NCI-H2227 (cell line): ENCODE measurements around the gene CERS2.
"Not testable (repeated sequence)": the region's sequence is repeated elsewhere in the genome, so short reads cannot be mapped to it uniquely, and the experiment has no call there.

Experiments used
- DNase-seq: peaks from one replicate; lab custom pipeline; 2025; ENCODE audit not compliant: unreplicated experiment; lab: John Stamatoyannopoulos, UW

Gene CERS2

DNA sequence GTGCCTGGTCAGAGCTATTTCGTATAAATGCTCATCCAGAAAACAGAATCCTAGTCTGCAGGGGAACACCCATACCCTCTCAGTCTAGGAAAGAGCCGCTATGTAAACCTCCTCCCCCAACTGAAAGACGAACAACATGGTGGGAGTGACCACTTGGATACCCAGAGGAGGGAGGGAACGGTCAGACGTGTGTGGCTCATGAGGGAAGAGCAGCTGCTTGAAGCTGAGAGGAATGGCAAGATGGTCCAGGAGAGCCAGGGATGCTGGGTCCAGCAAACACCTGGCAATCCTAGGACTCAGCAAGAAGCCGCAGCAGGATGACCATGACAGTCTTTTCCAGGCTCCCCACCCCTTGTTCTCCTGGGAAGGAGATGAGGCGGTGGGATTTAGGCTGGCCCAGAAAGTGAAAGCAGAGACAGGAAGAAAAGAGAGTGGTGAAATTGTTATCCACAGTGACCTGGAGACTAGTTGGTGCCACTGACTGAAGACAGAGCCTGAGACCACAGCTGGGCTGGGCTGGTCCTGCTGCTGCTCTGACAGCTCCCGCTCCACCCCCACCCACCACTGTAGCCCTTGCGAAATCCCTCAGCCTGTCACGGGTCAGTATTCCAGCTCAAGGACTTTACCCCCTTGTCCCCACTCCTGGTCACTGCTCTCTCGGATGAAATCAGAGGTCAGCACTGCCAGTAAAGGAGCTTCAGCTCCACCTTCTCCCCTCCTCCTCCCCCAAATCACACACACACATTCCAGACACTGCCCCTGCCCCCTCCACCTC, 3.6 kb downstream of the CERS2 start:
- peak; percentile 57 for DNase-seq

DNA sequence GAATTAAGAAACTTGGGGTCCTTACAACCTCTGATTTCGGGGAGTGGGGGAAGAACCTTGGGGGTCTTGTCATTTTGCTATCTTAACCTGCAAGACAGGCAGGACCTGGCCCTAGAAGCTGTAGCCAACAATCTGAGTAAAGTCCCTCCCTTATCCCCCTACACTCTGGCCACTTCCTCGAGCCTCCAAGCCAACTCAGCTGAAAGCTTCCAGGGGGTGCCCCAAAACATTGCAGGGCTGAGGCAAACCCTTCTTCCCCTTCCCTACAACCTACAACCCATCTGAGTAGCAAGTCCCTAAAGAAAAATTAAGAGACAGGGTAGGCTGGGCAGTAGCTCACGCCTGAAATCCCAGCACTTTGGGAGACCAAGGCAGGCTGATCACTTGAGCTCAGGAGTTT, 5.0 kb downstream of the CERS2 start:
- DNase-seq: no peak

DNA sequence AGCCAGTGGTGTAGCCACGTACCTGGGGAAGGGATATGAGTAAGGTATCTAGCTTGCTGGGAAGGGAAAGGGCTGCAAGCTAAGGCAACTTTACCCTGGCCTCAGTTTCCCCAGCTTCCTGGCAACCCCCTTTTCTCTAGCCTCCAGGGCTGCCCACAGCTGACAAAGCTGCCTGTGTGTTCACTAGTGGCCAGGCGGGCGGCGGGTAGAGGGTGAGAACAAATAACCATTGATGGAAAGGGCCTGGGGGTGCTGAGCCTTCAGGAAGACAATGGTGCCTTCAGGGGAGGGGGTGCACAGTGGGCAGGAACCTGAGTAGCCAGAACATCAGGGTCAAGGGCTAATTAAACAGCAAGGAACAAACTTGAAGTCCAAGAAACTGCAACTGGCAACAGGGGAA, 6.1 kb downstream of the CERS2 start:
- no peak for DNase-seq

DNA sequence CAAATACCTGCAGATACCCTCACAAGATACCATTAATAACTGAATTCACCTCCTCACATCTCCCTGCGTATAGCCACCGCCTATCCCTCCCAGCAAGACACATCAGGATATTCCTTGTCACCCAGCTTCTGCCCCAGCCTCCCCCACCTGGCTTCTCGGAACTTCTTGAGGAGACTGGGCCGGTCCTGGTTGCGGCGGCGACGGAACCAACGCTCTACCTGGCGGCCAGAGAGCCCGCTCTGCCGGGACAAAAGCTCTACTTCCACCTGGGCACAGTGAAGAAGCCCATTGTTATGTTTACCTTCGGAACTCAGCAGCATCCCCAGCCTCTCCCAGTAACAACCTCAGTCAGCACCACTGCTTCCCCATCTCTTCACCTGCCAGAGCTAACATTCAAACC, 6.7 kb downstream of the CERS2 start:
- no peak for DNase-seq

DNA sequence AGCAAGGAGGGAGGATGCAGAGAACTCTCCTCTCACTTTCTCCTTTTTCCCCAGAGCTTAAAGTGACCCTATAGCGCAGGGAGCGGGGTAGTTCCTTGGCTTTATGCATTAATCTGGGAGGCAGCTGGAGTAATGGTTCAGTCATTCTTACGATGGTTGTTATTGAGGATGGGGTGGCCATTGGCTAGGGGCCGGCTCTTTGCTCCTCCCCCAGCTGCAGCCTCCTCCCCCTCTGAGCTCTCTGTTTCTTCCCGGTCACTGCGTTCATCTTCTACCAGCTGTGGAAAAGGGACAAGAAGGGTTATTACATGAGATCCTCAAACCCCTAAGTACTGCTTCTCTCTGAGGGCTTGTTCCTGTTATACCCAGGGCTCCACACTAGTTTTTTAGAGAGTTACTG, 8.6 kb downstream of the CERS2 start:
- no peak for DNase-seq

DNA sequence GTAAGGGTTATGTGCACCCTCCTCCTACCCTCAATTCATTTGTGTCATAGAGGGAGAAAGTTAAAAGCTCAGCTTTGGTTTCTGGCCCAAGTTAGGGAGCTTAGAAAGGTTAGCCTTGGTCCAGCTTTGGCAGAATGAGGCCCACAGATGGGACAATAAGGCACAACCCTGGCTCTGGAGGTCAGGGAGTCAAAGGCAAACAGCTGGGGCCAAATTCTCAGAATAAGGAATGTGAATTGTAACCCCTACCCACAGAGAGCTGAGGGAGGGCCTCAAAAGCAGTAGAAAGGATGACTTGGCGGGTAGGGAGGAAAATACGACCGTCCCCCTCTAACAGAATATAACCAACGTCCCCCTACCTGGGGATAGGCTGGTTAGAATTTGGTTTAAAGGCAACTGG, 9.0 kb downstream of the CERS2 start:
- DNase-seq: no peak

DNA sequence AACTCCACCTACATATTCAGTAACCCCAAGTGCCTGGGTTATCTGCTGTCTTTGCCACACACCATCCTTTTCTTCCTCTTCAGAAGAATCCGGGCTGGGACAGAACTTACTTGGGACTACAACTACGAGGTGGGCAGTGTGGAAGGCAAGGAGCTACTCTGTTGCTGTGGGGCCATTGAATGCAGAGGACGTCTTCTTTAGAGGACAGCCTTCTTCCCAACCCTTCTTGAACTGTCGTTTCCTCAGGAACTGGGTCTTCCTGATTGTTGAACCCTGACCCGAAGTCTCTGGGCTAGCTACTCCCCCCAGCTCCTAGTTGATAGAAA, 10.5 kb downstream of the CERS2 start:
- no peak for DNase-seq

DNA sequence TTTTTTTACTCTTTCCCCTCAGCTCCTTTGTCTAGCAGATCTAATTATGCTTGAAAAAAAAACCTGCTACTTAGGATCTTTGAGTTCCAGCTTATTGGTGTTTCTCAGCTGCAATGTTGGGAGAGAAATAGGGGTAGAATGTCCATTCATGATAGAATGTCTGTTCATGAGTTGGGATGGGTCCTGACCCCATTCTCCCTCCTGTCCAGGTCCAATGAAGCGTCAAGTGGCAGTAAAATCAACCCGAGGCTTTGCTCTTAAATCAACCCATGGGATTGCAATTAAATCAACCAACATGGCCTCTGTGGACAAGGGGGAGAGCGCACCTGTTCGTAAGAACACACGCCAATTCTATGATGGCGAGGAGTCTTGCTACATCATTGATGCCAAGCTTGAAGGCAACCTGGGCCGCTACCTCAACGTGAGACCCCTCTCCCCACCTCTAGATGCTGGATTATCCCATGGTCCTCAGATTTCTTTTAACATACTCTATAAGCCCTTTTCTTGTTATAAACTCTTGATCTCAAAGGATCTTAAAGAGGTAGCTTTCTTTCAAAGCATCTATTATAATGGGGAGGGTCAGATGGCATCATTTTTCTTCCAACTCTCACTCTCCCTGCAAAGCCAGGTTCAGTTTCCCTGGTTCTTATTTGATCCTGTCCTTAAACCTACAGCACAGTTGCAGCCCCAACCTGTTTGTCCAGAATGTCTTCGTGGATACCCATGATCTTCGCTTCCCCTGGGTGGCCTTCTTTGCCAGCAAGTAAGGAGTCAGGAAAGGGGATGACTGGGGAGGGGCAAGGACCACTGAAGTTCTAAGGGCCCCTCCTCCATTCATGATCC, 11.1 kb downstream of the CERS2 start:
- DNase-seq: no peak

DNA sequence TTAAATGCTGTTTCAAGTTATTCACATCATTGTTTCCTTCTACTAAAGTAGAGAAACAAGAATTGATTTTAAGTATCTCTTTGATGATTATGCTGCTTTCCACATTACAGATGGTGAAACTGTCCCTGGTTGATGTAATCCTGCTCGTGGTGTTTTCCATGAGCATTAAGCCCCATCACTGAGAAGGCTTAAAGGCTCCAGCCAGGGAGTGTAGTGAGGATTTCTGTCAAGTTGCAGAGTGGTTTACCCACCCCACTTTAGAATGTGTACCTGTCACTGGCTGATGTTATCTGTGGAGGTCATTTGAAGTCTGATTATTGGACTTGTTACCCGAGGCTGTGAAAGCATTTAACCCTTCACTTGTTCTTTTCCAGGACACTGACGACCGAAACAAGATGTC, 12.9 kb downstream of the CERS2 start:
- DNase-seq: no peak

DNA sequence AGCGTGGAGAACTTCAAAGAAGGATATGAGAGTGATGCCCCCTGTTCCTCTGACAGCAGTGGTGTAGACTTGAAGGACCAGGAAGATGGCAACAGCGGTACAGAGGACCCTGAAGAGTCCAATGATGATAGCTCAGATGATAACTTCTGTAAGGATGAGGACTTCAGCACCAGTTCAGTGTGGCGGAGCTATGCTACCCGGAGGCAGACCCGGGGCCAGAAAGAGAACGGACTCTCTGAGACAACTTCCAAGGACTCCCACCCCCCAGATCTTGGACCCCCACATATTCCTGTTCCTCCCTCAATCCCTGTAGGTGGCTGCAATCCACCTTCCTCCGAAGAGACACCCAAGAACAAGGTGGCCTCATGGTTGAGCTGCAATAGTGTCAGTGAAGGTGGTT, 14.0 kb downstream of the CERS2 start:
- DNase-seq: no peak

DNA sequence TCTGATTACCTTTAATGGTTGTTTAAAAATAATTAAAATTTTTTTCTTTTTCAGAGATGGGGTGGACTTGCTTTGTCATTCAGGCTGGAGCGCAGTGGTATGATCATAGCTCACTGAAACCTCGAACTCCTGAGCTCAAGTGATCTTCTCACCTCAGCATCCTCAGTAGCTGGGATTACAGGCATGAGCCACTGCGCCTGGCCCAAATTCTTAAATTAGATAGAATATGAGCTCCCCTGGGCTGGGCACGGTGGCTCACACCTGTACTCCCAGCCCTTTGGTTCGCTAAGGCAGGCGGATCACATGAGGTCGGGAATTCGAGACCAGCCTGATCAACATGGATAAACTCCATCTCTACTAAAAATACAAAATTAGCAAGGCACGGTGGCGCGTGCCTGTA, 17.0 kb downstream of the CERS2 start:
- DNase-seq: no peak

DNA sequence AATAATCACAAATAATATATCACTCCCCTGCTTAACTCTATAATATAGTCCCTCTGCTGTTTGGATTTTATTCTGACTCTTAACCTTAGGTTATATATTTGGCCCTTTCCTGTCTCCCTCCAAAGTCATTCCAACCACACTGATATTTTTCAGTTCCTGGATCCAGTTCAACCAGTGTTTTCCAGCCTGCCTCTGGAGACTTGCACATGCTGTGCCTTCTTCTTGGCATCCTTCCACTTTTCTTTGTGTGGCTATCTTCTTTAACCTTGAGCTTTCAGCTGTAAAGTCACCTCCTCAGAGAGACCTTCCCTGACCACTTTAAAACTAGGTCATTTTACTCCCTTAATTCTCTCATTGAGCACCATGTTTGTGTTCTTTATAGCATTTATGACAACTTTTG, 19.4 kb downstream of the CERS2 start:
- no peak for DNase-seq

DNA sequence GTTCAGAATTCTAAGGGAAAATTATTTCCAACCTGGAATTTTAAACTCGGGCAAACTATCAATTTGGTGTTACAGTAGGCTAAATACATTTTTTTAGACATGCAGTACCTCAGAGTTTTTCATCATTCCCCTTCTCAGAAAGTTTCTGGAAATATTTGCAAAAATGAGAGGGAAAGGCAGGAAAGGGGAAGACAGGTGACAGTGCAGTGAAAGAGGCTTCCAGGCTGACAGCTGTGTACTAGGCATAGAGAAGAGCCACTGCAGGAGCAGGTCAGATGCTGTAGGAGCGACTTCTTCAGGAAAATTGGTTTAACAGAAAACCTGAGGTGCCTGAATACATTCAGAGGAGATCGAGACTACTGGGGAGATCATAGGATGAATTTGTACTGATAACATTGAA, 19.9 kb downstream of the CERS2 start:
- DNase-seq: no peak

DNA sequence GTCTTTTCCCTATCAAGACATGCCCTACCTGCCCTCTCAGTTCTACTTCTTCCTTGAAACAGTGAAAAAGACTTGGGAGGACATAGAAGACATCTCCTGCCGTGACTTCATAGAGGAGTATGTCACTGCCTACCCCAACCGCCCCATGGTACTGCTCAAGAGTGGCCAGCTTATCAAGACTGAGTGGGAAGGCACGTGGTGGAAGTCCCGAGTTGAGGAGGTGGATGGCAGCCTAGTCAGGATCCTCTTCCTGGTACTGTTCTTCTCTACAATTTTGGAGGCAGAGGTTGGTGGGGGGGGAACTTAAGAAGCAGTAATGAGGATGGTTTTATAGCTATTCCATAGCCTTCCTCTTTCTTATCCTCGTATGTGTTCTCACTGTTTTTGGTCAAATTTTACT, 29.8 kb downstream of the CERS2 start:
- DNase-seq: no peak

DNA sequence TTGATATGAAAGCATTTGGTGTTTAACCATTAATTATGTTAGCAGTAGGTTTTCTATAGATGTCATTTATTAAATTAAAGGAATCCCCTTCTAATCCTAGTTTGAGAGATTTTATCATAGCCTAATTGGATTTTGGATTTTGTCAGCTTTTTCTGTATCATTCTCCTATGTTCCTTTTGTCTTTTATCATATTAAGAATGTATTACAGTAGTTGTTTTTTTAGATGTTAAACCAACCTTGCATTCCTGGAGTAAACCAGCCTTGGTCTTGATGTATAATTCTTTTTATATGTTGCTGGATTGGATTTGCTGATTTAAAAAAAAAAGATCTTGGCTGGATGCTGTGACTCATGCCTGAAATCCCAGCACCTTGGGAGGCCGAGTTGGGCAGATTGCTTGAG, 42.9 kb downstream of the CERS2 start:
- DNase-seq: peak; percentile 51

DNA sequence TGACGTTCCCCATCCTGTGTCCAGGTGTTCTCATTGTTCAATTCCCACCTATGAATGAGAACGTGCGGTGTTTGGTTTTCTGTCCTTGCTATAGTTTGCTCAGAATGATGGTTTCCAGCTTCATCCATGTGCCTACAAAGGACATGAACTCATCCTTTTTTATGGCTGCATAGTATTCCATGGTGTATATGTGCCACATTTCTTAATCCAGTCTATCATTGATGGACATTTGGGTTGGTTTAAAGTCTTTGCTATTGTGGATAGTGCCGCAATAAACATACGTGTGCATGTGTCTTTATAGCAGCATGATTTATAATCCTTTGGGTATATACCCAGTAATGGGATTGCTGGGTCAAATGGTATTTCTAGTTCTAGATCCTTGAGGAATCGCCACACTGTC, 45.9 kb downstream of the CERS2 start:
- DNase-seq: not testable (repeated sequence)

DNA sequence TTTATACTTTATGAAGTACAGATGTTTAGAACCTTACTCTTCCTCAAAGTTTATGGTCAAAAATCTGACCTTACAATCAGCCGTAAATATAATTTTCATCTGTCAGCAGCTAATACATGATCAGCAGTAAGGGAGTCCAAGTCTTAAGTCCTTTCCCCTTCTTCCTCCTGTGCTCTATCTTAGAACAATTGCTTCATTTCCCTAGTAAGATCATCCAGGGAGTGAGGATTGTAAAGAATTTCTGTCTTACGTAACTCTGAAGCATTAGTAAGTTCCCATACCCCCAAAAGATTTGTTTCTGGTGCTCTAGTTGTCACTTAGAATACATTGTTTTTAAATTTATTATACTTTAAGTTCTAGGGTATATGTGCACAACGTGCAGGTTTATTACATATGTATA, 46.3 kb downstream of the CERS2 start:
- no peak for DNase-seq

DNA sequence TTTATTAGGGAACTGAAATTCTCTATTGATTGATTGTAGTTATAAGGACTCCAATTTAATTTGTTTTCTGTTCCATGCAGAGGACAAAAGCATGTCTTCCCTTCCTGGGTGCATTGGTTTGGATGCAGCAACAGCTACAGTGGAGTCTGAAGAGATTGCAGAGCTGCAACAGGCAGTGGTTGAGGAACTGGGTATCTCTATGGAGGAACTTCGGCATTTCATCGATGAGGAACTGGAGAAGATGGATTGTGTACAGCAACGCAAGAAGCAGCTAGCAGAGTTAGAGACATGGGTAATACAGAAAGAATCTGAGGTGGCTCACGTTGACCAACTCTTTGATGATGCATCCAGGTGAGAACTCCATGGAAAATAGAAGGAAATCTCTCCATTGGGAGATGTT, 47.0 kb downstream of the CERS2 start:
- DNase-seq: no peak

DNA sequence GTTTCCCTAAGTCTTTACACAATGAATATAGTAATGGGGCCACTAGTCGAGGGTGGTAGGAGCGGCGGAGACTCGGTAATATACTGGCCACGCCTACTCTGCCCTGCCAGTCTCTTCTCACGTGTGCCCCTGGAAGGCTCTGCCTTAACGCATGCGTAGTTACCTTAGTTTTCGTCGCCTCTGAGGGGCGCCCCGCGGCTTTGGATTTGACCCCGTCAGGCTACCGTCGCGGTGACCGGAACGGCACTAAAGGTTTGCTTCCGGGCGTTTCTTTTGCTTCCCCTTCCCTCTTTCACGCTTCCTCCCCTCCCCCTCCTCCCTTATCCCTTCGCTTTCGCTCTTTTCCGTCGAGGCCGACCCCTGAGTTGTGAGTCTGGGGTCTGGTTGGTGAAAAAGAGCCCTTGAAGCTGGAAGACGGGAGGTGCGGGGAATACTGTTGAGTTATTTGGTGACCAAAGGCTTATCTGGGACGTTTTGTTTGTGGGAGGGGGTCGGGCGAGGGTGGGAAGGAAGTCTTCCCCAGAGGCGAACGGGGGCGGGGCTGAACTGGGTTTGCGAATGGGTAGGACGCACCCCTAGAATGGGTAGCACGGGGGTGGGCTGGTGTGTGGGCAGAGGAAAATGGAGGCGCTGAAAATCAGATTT, 48.4 kb downstream of the CERS2 start, which contains the start of gene SETDB1:
Gene SETDB1, plus strand, starts transcription at position 267 of the 645 bp plus-strand sequence. CDS start 1,352 bp downstream, outside the sequence.
- peak; percentile 99 for DNase-seq

DNA sequence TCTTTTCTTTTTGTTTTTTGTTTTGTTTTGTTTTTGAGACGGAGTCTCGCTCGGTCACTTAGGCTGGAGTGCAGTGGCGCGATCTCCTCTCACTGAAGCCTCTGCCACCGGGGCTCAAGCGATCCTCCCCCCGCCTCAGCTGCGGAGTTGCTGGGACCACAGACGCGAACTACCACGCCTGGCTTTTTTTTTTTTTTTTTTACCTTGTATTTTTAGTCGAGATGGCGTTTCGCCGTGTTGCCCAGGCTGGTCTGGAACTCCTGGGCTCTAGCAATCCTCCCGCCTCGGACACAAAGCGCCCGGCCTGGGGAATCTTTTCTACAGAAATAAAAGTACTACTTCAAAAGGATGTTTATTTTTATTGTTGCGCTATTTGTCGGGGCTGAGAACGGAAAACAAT, 49.6 kb downstream of the CERS2 start:
- DNase-seq: peak; percentile 60

DNA sequence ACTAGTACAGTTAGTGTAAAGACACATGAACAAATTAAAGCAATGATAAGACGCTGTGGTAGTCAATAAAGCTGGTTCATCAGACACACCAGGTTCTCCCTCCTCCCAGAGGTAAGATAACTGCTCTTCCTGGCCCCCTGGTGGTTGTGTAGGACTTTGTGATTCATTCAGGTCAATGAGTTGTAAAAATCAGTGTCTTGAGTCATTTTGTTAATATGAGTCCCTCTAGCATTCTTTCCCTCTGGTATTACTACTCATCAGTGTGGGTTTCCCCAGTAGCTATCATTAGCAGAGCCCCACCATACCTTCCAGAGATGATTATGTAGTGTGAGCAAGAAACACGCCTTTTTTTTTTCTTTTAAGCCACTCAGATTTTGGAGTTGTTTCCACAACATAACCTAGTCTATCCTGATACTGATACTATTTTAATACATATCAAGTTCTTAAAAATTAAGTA, 52.1 kb downstream of the CERS2 start:
- DNase-seq: peak; percentile 80

DNA sequence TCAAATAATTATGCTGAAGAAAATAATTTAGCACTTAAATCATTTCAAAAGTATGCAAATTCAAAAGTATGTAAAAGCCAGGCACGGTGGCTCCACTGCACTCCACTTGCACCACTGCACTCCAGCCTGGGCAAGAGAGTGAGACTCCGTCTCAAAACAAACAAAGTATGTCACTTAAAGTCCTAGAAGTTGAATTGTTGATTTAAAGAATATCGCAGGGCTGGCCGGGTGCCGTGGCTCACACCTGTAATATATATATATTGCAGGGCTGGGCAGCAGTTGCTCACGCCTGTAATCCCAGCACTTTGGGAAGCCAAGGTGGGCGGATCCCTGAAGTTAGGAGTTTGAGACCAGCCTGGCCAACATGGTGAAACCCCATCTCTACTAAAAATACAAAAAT, 57.2 kb downstream of the CERS2 start:
- no peak for DNase-seq
